ENCODE results near the gene TTC9. TPM values are rescaled to one million over a fixed set of nuclear protein-coding genes. Genes with fewer than 3 reads are reported as not detected.
A peak's percentile ranks its signal among the peaks of the same experiment; 100 is the strongest.

The TTC9 gene
- total and polyA plus RNA-seq, 4 donors, result 0.09 to 0.98 (median 0.45) TPM

DNA sequence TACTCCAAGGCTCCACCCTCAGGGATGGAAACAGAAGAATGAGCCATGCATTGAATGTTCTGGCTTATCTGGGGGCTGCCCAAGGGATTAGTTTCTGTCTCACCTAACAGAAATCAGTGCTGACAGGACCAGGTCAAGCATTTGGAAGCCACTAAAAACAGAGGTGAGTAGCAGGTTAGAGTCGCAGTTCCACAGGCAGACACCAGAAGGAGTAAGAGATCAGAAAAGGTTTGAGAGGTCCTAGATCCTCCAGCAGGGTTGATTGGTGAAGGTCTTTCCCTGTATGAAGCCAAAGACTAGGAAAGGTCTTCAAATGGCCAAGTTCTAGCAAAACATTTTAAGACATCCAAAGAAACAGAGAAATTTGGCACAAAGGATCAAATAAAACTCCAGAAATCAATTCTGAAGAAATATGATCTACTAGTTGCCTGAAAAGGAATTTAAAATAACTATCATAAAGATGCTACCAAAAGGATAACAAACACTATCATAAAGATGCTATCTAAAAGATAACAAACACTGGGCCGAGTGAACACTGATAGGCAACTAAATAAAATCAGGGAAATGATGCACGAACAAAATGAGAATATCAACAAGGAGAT, 19.5 kb upstream of the TTC9 start:
- H3K27ac ChIP-seq (ENCODE audit: low read depth in 1 of 2, low read length in 2 of 2), result no peak overlapping the region
- no peak for DNase-seq (ENCODE audit: low spot score)
- no peaks in the 10 kb centered on the region for H3K27me3 ChIP-seq (ENCODE audit: control insufficient read depth in 4 of 4, insufficient read depth in 4 of 4, low read length in 3 of 4)
- H3K9ac ChIP-seq (ENCODE audit: low read depth in 1 of 2, low read length in 2 of 2), result no peak overlapping the region
- H3K4me3 ChIP-seq (ENCODE audit: low read depth in 1 of 3, low read length in 3 of 3), result no peak overlapping the region
- 30% methylated on average over 3 of the region's 3 CpGs for WGBS
- TF ChIP-seq RXRA (IDR thresholded peaks at IDR 0.05) (peak in 1 of 2 donors; percentile 10), CTCF (IDR thresholded peaks at IDR 0.05; ENCODE audit: low read depth, low read length, missing input control) (peak; percentile 84), JUND (IDR thresholded peaks at IDR 0.05) (no peak), GABPA (IDR thresholded peaks at IDR 0.05 in 1 of 2, conservative IDR thresholded peaks at IDR 0.05 in 1 of 2) (no peak), FOXA1 (IDR thresholded peaks at IDR 0.05) (no peak), TAF1 (conservative IDR thresholded peaks at IDR 0.05) (no peak), NR2F2 (IDR thresholded peaks at IDR 0.05) (no peak), MAX (IDR thresholded peaks at IDR 0.05) (no peak), HNF4A (conservative IDR thresholded peaks at IDR 0.05) (no peak), FOXA2 (IDR thresholded peaks at IDR 0.05) (no peak), REST (IDR thresholded peaks at IDR 0.05) (no peak), YY1 (IDR thresholded peaks at IDR 0.05) (no peak), RAD21 (IDR thresholded peaks at IDR 0.05) (peak; percentile 88 to 93), EGR1 (IDR thresholded peaks at IDR 0.05; ENCODE audit: low read depth in 2 of 2) (no peak), SP1 (IDR thresholded peaks at IDR 0.05) (no peak)
- TF ChIP-seq, protein P1, sequence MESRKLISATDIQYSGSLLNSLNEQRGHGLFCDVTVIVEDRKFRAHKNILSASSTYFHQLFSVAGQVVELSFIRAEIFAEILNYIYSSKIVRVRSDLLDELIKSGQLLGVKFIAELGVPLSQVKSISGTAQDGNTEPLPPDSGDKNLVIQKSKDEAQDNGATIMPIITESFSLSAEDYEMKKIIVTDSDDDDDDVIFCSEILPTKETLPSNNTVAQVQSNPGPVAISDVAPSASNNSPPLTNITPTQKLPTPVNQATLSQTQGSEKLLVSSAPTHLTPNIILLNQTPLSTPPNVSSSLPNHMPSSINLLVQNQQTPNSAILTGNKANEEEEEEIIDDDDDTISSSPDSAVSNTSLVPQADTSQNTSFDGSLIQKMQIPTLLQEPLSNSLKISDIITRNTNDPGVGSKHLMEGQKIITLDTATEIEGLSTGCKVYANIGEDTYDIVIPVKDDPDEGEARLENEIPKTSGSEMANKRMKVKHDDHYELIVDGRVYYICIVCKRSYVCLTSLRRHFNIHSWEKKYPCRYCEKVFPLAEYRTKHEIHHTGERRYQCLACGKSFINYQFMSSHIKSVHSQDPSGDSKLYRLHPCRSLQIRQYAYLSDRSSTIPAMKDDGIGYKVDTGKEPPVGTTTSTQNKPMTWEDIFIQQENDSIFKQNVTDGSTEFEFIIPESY (IDR thresholded peaks at IDR 0.05), result no peak
- TF ChIP-seq, protein P2, sequence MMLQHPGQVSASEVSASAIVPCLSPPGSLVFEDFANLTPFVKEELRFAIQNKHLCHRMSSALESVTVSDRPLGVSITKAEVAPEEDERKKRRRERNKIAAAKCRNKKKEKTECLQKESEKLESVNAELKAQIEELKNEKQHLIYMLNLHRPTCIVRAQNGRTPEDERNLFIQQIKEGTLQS (IDR thresholded peaks at IDR 0.05), result no peak
- peaks cover 0 to 4% (median 0%) of the 10 kb centered on the region in 4 donors for H3K9me3 ChIP-seq (ENCODE audit: control insufficient read depth in 4 of 4, low read length in 3 of 4)
- no peaks in the 10 kb centered on the region for H3K4me1 ChIP-seq (ENCODE audit: control insufficient read depth in 4 of 4, insufficient read depth in 4 of 4, low read length in 3 of 4)
- H3K36me3 ChIP-seq (ENCODE audit: control insufficient read depth in 4 of 4, insufficient read depth in 3 of 4, low read depth in 1 of 4, low read length in 3 of 4), result no peaks in the 10 kb centered on the region

Data from liver (tissue), 9 donors.